Thoracic aorta (tissue), 2 donors: ENCODE data around the gene NUMBL. TPM values are rescaled to one million over a fixed set of nuclear protein-coding genes. Genes with fewer than 3 reads are reported as not detected.
A peak's percentile ranks its signal among the peaks of the same experiment; 100 is the strongest.

Experiments used
- ATAC-seq: fragments of 150-250 bp; one replicate; pipeline ENCODE4 v1.8.0; 2017; ENCODE audit warnings: low read depth; ENCODE audit not compliant: insufficient number of reproducible peaks, low FRiP score
- DNase-seq: peaks from one replicate; pipeline ENCODE4 v3.0.0-alpha.2; 2020; ENCODE audit warnings: low spot score
- H3K27ac ChIP-seq, 2 donors: fragments of 200-600 bp; sonication (generic); 1 replicate in 1 of 2; 2 replicates in 1 of 2; pipeline ENCODE4 v1.5.1; 2016; ENCODE audit warnings: mild to moderate bottlenecking in 2 of 2, moderate library complexity in 2 of 2
- H3K27me3 ChIP-seq: fragments of 200-600 bp; sonication (generic); replicated peaks from 2 replicates; pipeline ENCODE4 v1.6.0; 2016; ENCODE audit warnings: mild to moderate bottlenecking; ENCODE audit not compliant: insufficient read depth
- H3K36me3 ChIP-seq: fragments of 200-600 bp; sonication (generic); one replicate; pipeline ENCODE4 v1.5.1; 2016
- H3K4me1 ChIP-seq, 2 donors: fragments of 200-600 bp; sonication (generic); 1 replicate in 1 of 2; 2 replicates in 1 of 2; pipeline versions ENCODE4 v1.5.1 to v1.6.0; 2016; ENCODE audit warnings: low read depth in 2 of 2, mild to moderate bottlenecking in 1 of 2; ENCODE audit not compliant: control insufficient read depth in 1 of 2
- H3K4me3 ChIP-seq: fragments of 200-600 bp; sonication (generic); 2 replicates; pipeline ENCODE4 v1.5.1; 2016; ENCODE audit warnings: mild to moderate bottlenecking
- H3K9me3 ChIP-seq: fragments of 200-600 bp; sonication (generic); 2 replicates; pipeline ENCODE4 v1.5.1; 2016
- total RNA-seq, 2 donors: library from RNA; depleted of rRNA; stranded (reverse); fragments of >200 nt; gene quantifications; one replicate each; pipeline versions ENCODE4 v1.1.0 to v1.2.3, GENCODE V29; 2016
- TF ChIP-seq, protein P1 (sequence below): fragments of 200-600 bp; sonication (generic); IDR thresholded peaks from one replicate; pipeline ENCODE4 v1.5.1; 2019; ENCODE audit warnings: antibody characterized with exemption

Gene NUMBL
- total RNA-seq, 2 donors from 2014 or later: 101 to 133 TPM

DNA sequence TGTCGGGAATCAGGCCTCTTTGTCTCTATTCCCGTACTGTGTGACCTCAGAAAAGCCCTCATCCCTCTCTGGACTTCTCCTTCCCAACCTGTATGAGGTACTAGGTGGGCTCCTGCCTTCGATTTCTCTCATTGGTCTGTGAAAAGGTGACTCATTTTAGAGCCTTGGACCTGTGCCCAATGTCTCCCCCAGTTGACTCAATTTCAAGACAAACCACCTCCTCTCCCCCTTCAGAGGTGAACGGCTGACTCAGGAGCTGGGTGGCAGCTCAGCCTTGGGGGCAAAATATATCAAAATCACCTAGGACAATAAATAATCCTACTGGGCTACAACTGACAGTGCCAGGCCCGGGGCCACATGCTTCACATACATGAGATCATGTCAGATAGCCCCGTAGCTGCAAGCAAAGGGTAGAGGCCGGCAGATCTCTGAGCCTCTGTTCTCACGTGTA is 25.6 kb upstream of the NUMBL start:
- H3K36me3 ChIP-seq: no peaks in the 10 kb centered on the region
- H3K4me3 ChIP-seq: peak overlapping the region; percentile 87
- peak; percentile 7 for ATAC-seq
- H3K9me3 ChIP-seq: no peaks in the 10 kb centered on the region
- TF ChIP-seq, protein P1, sequence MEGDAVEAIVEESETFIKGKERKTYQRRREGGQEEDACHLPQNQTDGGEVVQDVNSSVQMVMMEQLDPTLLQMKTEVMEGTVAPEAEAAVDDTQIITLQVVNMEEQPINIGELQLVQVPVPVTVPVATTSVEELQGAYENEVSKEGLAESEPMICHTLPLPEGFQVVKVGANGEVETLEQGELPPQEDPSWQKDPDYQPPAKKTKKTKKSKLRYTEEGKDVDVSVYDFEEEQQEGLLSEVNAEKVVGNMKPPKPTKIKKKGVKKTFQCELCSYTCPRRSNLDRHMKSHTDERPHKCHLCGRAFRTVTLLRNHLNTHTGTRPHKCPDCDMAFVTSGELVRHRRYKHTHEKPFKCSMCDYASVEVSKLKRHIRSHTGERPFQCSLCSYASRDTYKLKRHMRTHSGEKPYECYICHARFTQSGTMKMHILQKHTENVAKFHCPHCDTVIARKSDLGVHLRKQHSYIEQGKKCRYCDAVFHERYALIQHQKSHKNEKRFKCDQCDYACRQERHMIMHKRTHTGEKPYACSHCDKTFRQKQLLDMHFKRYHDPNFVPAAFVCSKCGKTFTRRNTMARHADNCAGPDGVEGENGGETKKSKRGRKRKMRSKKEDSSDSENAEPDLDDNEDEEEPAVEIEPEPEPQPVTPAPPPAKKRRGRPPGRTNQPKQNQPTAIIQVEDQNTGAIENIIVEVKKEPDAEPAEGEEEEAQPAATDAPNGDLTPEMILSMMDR: no peak
- peaks cover 13 to 40% of the 10 kb centered on the region in 2 donors for H3K4me1 ChIP-seq
- H3K27ac ChIP-seq: peak overlapping the region; percentile 99
- H3K27me3 ChIP-seq: no peaks in the 10 kb centered on the region
- peak; percentile 78 for DNase-seq

DNA sequence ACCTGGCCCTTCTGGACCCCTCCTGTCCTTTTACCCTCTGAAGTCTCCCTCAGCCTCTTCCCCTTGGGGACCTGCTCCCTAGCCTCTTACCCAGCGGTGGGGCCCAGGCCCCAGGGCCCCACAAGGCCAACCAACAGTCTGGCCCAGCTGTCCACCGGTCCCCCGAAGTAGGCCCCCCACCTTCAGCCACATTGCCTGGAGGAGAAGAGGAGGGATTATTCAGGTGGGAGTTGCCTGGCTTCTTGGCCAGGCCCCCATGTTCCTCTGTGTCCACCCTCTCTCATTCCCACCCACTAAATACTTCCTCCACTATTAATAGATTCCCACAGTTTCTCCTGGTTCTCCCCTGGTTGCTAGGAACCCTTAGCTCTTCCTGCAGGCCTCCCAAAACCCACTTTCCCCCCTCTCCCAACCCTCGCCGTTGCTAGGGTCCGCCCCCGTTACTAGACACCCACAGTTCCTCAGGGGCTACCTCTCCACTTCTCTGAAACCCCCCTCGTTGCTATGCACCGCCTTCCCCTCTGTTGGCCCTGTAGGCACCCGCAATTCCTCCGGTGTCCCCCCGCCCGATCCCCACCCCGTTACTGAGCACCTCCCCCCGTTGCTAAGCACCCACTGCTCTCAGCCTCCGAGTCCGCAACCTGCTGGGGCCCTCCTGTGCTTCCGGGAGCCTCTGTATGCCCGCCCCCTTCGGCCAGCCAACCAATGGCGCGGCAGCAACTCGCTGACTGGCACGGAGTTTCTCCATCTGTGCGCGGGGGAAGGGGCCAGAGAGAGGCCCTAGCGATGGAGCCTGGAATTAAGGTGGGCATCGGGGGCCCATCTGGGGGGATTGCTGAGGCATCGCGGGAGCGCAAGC is 24.2 kb upstream of the NUMBL start:
- DNase-seq (peak; percentile 80), ATAC-seq (peak; percentile 44)
- H3K9me3 ChIP-seq: no peaks in the 10 kb centered on the region
- H3K27ac ChIP-seq: peak overlapping the region; percentile 99
- peaks cover 6 to 26% of the 10 kb centered on the region in 2 donors for H3K4me1 ChIP-seq
- peak overlapping the region; percentile 87 for H3K4me3 ChIP-seq
- no peaks in the 10 kb centered on the region for H3K27me3 ChIP-seq
- TF ChIP-seq, protein P1: no peak
- H3K36me3 ChIP-seq: peaks cover 10% of the 10 kb centered on the region

- Histone ChIP-seq H3K36me3 (peaks cover 11% of the 10 kb centered on the region), H3K4me3 (peak overlapping the region; percentile 87), H3K4me1 (peaks cover 6 to 22% of the 10 kb centered on the region in 2 donors), H3K27ac (peak overlapping the region; percentile 99), H3K27me3 (no peaks in the 10 kb centered on the region), H3K9me3 (no peaks in the 10 kb centered on the region)
- ATAC-seq (no peak), DNase-seq (no peak)
- TF ChIP-seq, protein P1: no peak
These were observed 23.5 kb upstream of the NUMBL start for GRCh38 chr19:40713939-40714338.

GRCh38 chr19:40709817-40710216 is 19.4 kb upstream of the NUMBL start:
- no peaks in the 10 kb centered on the region for H3K9me3 ChIP-seq

GRCh38 chr19:40707615-40708014 is 17.2 kb upstream of the NUMBL start:
- Histone ChIP-seq H3K36me3 (peaks cover 41% of the 10 kb centered on the region), H3K27me3 (no peaks in the 10 kb centered on the region), H3K4me1 (no peaks in the 10 kb centered on the region), H3K27ac (no peak overlapping the region), H3K4me3 (no peak overlapping the region), H3K9me3 (no peaks in the 10 kb centered on the region)
- TF ChIP-seq, protein P1: no peak
- ATAC-seq: no peak
- DNase-seq: no peak

More at GRCh38 chr19:40709817-40710216, 19.4 kb upstream of the NUMBL start:
- H3K27ac ChIP-seq: no peak overlapping the region
- H3K4me1 ChIP-seq: peaks cover 6 to 10% of the 10 kb centered on the region in 2 donors
- DNase-seq: no peak
- no peaks in the 10 kb centered on the region for H3K27me3 ChIP-seq
- no peak for ATAC-seq
- TF ChIP-seq, protein P1: no peak
- no peak overlapping the region for H3K4me3 ChIP-seq
- H3K36me3 ChIP-seq: peaks cover 26% of the 10 kb centered on the region
